LNCAP (cell line): ENCODE data around the gene HRH1.
A peak's percentile ranks its signal among the peaks of the same experiment; 100 is the strongest.

Source experiments
- CTCF ChIP-seq: fragments of 450-650 bp; IDR thresholded peaks from 2 replicates; pipeline ENCODE4 v1.5.1; 2017; ENCODE audit warnings: mild to moderate bottlenecking

HRH1 gene

GRCh38 chr3:11185564-11186317, 31.4 kb downstream of the HRH1 start:
- peak; percentile 39; the same call in 1 of the 2 replicates for TF ChIP-seq CTCF

- no peak for TF ChIP-seq CTCF
Observed at GRCh38 chr3:11186318-11186692, 32.0 kb downstream of the HRH1 start.

GRCh38 chr3:11186771-11187191, 32.5 kb downstream of the HRH1 start:
- no peak for TF ChIP-seq CTCF

- no peak for TF ChIP-seq CTCF
Observed at GRCh38 chr3:11187681-11188080, 33.4 kb downstream of the HRH1 start.

- no peak for TF ChIP-seq CTCF
Observed at GRCh38 chr3:11188231-11188630, 33.9 kb downstream of the HRH1 start.

GRCh38 chr3:11195201-11195600, 40.9 kb downstream of the HRH1 start:
- TF ChIP-seq CTCF: no peak

- TF ChIP-seq CTCF: no peak
Observed at GRCh38 chr3:11195721-11196332, 41.5 kb downstream of the HRH1 start.
